Measurements from ENCODE around the gene EFNB3. TPM values are rescaled to one million over a fixed set of nuclear protein-coding genes. Genes with fewer than 3 reads are reported as not detected.

EFNB3 gene
- total and polyA plus RNA-seq, 7 experiments from 2014 or later: not detected

GRCh38 chr17:7673239-7673638, 31.8 kb upstream of the EFNB3 start:
- ChIA-PET CTCF (interaction anchor here (1.9 kb wide), 1 partner anchor 40 kb away, joined by 7 read pairs; no protein-coding TSS in a partner anchor), POLR2A (interaction anchor here (0.5 to 12.0 kb wide), 6 partner anchors 13 to 334 kb away, joined by 3 to 86 read pairs (median 5); partner anchors contain the start of genes FXR2, SAT2, TP53 and WRAP53)
- Mint-ChIP-seq H3K27me3 (no peaks in the 10 kb centered on the region), H3K27ac (peak overlapping the region in 1 of 9 donors; percentile 19), H3K36me3 (peaks cover 15 to 50% (median 34%) of the 10 kb centered on the region in 5 donors), H3K4me3 (no peak overlapping the region), H3K9me3 (peaks cover 0 to 10% (median 3%) of the 10 kb centered on the region in 11 donors), H3K4me1 (peaks cover 4 to 15% (median 8%) of the 10 kb centered on the region in 7 donors)
- Histone ChIP-seq H3K4me3 (ENCODE audit: low read length) (no peak overlapping the region), H3K36me3 (ENCODE audit: control insufficient read depth in 2 of 3, insufficient read depth in 3 of 3, low read length in 3 of 3) (peaks cover 16 to 75% (median 27%) of the 10 kb centered on the region in 3 experiments), H3K4me1 (ENCODE audit: control insufficient read depth in 2 of 2, insufficient read depth in 2 of 2, low read length in 2 of 2) (no peaks in the 10 kb centered on the region), H3K9me3 (ENCODE audit: control insufficient read depth in 2 of 3, low read length in 3 of 3) (peaks cover 0 to 9% (median 8%) of the 10 kb centered on the region in 3 experiments), H3K27ac (ENCODE audit: low read depth, low read length) (no peak overlapping the region), H3K27me3 (ENCODE audit: control insufficient read depth in 2 of 2, insufficient read depth in 2 of 2, low read length in 2 of 2) (no peaks in the 10 kb centered on the region)
- intact Hi-C loops (cut with micrococcal nuclease): loop anchor here in 1 of 2 donors (2.0 kb wide), 1 partner anchor 40 kb away; no protein-coding TSS in a partner anchor
- ATAC-seq (no peak), DNase-seq (peak in 5 of 9 donors; percentile 5 to 29 (median 16))

DNA sequence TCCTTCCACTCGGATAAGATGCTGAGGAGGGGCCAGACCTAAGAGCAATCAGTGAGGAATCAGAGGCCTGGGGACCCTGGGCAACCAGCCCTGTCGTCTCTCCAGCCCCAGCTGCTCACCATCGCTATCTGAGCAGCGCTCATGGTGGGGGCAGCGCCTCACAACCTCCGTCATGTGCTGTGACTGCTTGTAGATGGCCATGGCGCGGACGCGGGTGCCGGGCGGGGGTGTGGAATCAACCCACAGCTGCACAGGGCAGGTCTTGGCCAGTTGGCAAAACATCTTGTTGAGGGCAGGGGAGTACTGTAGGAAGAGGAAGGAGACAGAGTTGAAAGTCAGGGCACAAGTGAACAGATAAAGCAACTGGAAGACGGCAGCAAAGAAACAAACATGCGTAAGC, 30.1 kb upstream of the EFNB3 start:
- Histone ChIP-seq H3K4me1 (ENCODE audit: control insufficient read depth in 2 of 2, insufficient read depth in 2 of 2, low read length in 2 of 2) (no peaks in the 10 kb centered on the region), H3K27ac (ENCODE audit: low read depth, low read length) (no peak overlapping the region), H3K9me3 (ENCODE audit: control insufficient read depth in 2 of 3, low read length in 3 of 3) (peaks cover 0 to 9% (median 8%) of the 10 kb centered on the region in 3 experiments), H3K4me3 (ENCODE audit: low read length) (no peak overlapping the region), H3K36me3 (ENCODE audit: control insufficient read depth in 2 of 3, insufficient read depth in 3 of 3, low read length in 3 of 3) (peaks cover 16 to 58% (median 27%) of the 10 kb centered on the region in 3 experiments), H3K27me3 (ENCODE audit: control insufficient read depth in 2 of 2, insufficient read depth in 2 of 2, low read length in 2 of 2) (no peaks in the 10 kb centered on the region)
- Mint-ChIP-seq H3K4me1 (peaks cover 7 to 15% (median 9%) of the 10 kb centered on the region in 7 donors), H3K27me3 (no peaks in the 10 kb centered on the region), H3K9me3 (peaks cover 0 to 10% (median 3%) of the 10 kb centered on the region in 11 donors), H3K36me3 (peaks cover 15 to 47% (median 34%) of the 10 kb centered on the region in 5 donors), H3K27ac (peak overlapping the region in 3 of 9 donors; percentile 30 to 82 (median 44)), H3K4me3 (no peak overlapping the region)
- ChIA-PET CTCF (interaction anchor here (0.6 kb wide), 1 partner anchor 315 kb away, joined by 4 read pairs; no protein-coding TSS in a partner anchor), POLR2A (interaction anchor here (12.0 kb wide), 1 partner anchor 11 kb away, joined by 86 read pairs; the partner anchor contains the start of genes TP53 and WRAP53)
- ATAC-seq (no peak), DNase-seq (no peak)
- intact Hi-C loops (cut with micrococcal nuclease): no loop called here

GRCh38 chr17:7676533-7676932, 28.5 kb upstream of the EFNB3 start:
- CTCF ChIA-PET: interaction anchor here (1.0 kb wide), 1 partner anchor 11 kb away, joined by 7 read pairs; the partner anchor contains the start of genes TP53 and WRAP53
- DNase-seq (no peak), ATAC-seq (no peak)
- Histone ChIP-seq H3K4me1 (ENCODE audit: control insufficient read depth in 2 of 2, insufficient read depth in 2 of 2, low read length in 2 of 2) (no peaks in the 10 kb centered on the region), H3K27ac (ENCODE audit: low read depth, low read length) (no peak overlapping the region), H3K4me3 (ENCODE audit: low read length) (no peak overlapping the region), H3K9me3 (ENCODE audit: control insufficient read depth in 2 of 3, low read length in 3 of 3) (peaks cover 0 to 9% (median 8%) of the 10 kb centered on the region in 3 experiments), H3K27me3 (ENCODE audit: control insufficient read depth in 2 of 2, insufficient read depth in 2 of 2, low read length in 2 of 2) (no peaks in the 10 kb centered on the region), H3K36me3 (ENCODE audit: control insufficient read depth in 2 of 3, insufficient read depth in 3 of 3, low read length in 3 of 3) (peaks cover 12 to 42% (median 20%) of the 10 kb centered on the region in 3 experiments)
- Mint-ChIP-seq H3K27me3 (no peaks in the 10 kb centered on the region), H3K9me3 (peaks cover 0 to 10% (median 3%) of the 10 kb centered on the region in 11 donors), H3K36me3 (peaks cover 10 to 43% (median 29%) of the 10 kb centered on the region in 5 donors), H3K4me3 (no peak overlapping the region), H3K27ac (peak overlapping the region in 3 of 9 donors; percentile 32 to 62 (median 36)), H3K4me1 (peaks cover 7 to 15% (median 10%) of the 10 kb centered on the region in 7 donors)
- POLR2A ChIA-PET: interaction anchor here (12.0 kb wide), 1 partner anchor 10 kb away, joined by 86 read pairs; the partner anchor contains the start of genes TP53 and WRAP53
- intact Hi-C loops (cut with micrococcal nuclease): no loop called here

GRCh38 chr17:7677388-7678067, 27.5 kb upstream of the EFNB3 start:
- H3K4me3 Mint-ChIP-seq: no peak overlapping the region
- POLR2A ChIA-PET: interaction anchor here (1.2 to 12.0 kb wide), 2 partner anchors 9 to 62 kb away, joined by 4 to 86 read pairs; partner anchors contain the start of genes FXR2, TP53 and WRAP53

GRCh38 chr17:7684851-7685532, 20.0 kb upstream of the EFNB3 start:
- peaks cover 28 to 29% of the 10 kb centered on the region in 2 donors for H3K4me1 ChIP-seq (ENCODE audit: control insufficient read depth in 2 of 2, insufficient read depth in 2 of 2, low read length in 2 of 2)
- H3K27me3 ChIP-seq (ENCODE audit: control insufficient read depth in 2 of 2, insufficient read depth in 2 of 2, low read length in 2 of 2): no peaks in the 10 kb centered on the region
- peaks cover 0 to 11% (median 0%) of the 10 kb centered on the region in 3 experiments for H3K36me3 ChIP-seq (ENCODE audit: control insufficient read depth in 2 of 3, insufficient read depth in 3 of 3, low read length in 3 of 3)
- Mint-ChIP-seq H3K9me3 (peaks cover 0 to 9% (median 0%) of the 10 kb centered on the region in 11 donors), H3K27me3 (no peaks in the 10 kb centered on the region), H3K4me3 (peak overlapping the region; percentile 95 to 99 (median 97)), H3K27ac (peak overlapping the region; percentile 99 to 100 (median 100)), H3K4me1 (peaks cover 31 to 51% (median 43%) of the 10 kb centered on the region in 7 donors), H3K36me3 (peaks cover 0 to 22% (median 3%) of the 10 kb centered on the region in 5 donors)
- no peak for DNase-seq
- H3K27ac ChIP-seq (ENCODE audit: low read depth, low read length): peak overlapping the region; percentile 96
- ATAC-seq: no peak
- intact Hi-C loops (cut with micrococcal nuclease): loop anchor here (5.0 to 10.0 kb wide), 10 partner anchors 250 to 1033 kb away; partner anchors contain the start of genes CTC1 (in 2 of the 2), PFAS (in 2 of the 2), BORCS6 (in 1 of the 2) and C17orf100 (in 1 of the 2)
- CTCF ChIA-PET: interaction anchor here (0.6 to 1.7 kb wide), 3 partner anchors 77 to 1306 kb away, joined by 3 read pairs; partner anchors contain the start of gene NAA38
- H3K4me3 ChIP-seq (ENCODE audit: low read length): peak overlapping the region; percentile 96
- POLR2A ChIA-PET: interaction anchor here (0.7 to 6.5 kb wide), 19 partner anchors 11 to 691 kb away, joined by 3 to 101 read pairs (median 29); partner anchors contain the start of genes ATP1B2, EFNB3, FXR2 and KRABD2
- no peaks in the 10 kb centered on the region for H3K9me3 ChIP-seq (ENCODE audit: control insufficient read depth in 2 of 3, low read length in 3 of 3)

More at GRCh38 chr17:7677388-7678067, 27.5 kb upstream of the EFNB3 start:
- intact Hi-C loops (cut with micrococcal nuclease): no loop called here
- peaks cover 8 to 19% (median 12%) of the 10 kb centered on the region in 7 donors for H3K4me1 Mint-ChIP-seq
- peaks cover 10 to 39% (median 27%) of the 10 kb centered on the region in 5 donors for H3K36me3 Mint-ChIP-seq
- Histone ChIP-seq H3K27ac (ENCODE audit: low read depth, low read length) (no peak overlapping the region), H3K4me1 (ENCODE audit: control insufficient read depth in 2 of 2, insufficient read depth in 2 of 2, low read length in 2 of 2) (no peaks in the 10 kb centered on the region), H3K27me3 (ENCODE audit: control insufficient read depth in 2 of 2, insufficient read depth in 2 of 2, low read length in 2 of 2) (no peaks in the 10 kb centered on the region), H3K36me3 (ENCODE audit: control insufficient read depth in 2 of 3, insufficient read depth in 3 of 3, low read length in 3 of 3) (peaks cover 12 to 36% (median 20%) of the 10 kb centered on the region in 3 experiments), H3K9me3 (ENCODE audit: control insufficient read depth in 2 of 3, low read length in 3 of 3) (peaks cover 0 to 9% (median 8%) of the 10 kb centered on the region in 3 experiments), H3K4me3 (ENCODE audit: low read length) (no peak overlapping the region)
- H3K27me3 Mint-ChIP-seq: no peaks in the 10 kb centered on the region
- DNase-seq (no peak), ATAC-seq (no peak)
- peak overlapping the region in 5 of 9 donors; percentile 6 to 74 (median 38) for H3K27ac Mint-ChIP-seq
- CTCF ChIA-PET: interaction anchor here (1.0 kb wide), 1 partner anchor 10 kb away, joined by 7 read pairs; the partner anchor contains the start of genes TP53 and WRAP53
- H3K9me3 Mint-ChIP-seq: peaks cover 0 to 10% (median 3%) of the 10 kb centered on the region in 11 donors

Data from naive thymus-derived CD4-positive, alpha-beta T cell (primary cell).